ENCODE results near the gene ZKSCAN1.

The ZKSCAN1 gene

DNA sequence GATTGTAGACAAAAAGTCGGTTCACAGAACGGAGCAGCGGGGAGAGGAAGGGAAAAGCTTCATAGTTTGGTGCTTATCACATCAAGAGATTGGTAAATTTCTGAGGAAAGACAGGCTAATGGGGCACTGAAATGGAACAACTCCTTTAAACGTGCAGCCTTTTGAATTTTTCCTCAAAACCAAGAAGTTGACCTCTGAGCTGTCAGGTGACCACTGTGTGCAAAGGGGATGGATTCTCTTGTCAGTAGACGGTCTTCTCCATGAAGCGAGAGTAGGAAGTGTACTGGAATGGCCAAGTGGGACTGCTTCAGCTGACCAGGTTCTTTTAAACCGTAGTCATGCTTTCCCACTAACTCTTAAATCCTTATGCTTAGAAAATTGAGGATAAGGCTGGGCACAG lies 22.9 kb downstream of the ZKSCAN1 start:
- DNase-seq (ENCODE audit: low read depth) = no peak

DNA sequence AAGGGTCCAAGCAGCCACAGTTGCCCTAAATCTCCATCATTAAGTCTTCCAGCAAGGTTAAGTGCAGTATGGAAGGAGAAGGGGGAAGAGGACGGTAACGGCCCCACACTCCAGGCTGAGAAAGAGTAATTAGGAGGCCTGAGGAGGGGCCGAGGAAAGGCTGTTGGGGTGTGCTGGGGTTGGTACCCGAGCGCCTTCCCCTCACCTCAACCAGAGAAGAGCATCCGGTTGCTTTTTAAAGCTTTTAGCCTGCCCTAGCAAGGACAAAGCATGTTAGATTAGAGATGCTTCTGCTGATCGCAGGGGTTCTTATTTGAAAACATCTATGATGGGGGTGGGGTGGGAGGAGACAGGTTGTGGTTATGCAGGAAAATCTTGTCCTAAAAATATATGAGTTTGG lies 25.2 kb downstream of the ZKSCAN1 start:
- no peak for DNase-seq (ENCODE audit: low read depth)

DNA sequence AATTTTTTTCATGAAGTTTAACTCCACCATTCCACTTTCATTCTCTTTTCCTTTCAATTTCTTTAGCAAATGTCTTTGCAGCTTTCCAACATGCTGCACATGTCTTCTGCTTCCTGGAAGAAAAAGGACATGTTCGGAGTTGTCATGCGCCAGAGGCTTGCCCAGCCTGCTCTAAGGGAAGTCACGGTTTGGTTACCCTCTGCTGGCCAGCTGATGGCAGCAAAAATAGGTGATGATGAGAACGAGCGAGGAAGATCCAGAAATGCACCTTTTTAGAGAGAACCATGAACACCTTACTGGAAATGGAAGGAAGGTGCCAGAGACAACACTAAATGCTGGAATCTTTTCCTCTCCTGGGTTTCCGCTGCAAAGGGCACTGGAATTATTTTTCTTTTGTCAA lies 29.3 kb downstream of the ZKSCAN1 start:
- DNase-seq (ENCODE audit: low read depth) = no peak

DNA sequence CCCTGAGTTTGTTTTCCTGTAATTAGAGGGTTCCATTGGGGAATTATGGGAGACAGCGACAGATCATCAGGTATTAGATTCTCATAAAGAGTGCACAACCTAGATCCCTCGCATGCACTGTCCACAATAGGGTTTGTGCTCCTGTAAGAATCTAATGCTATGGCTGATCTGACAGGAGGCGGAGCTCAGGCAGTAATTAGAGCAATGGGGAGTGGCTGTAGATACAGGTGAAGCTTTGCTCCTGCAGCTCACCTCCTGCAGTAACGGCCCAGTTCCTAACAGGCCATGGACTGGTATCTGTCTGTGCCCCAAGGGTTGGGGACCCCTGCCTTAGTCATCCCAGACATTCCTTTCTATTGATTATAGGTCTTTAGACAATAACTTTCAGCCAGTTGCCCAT lies 33.3 kb downstream of the ZKSCAN1 start:
- no peak for DNase-seq (ENCODE audit: low read depth)

DNA sequence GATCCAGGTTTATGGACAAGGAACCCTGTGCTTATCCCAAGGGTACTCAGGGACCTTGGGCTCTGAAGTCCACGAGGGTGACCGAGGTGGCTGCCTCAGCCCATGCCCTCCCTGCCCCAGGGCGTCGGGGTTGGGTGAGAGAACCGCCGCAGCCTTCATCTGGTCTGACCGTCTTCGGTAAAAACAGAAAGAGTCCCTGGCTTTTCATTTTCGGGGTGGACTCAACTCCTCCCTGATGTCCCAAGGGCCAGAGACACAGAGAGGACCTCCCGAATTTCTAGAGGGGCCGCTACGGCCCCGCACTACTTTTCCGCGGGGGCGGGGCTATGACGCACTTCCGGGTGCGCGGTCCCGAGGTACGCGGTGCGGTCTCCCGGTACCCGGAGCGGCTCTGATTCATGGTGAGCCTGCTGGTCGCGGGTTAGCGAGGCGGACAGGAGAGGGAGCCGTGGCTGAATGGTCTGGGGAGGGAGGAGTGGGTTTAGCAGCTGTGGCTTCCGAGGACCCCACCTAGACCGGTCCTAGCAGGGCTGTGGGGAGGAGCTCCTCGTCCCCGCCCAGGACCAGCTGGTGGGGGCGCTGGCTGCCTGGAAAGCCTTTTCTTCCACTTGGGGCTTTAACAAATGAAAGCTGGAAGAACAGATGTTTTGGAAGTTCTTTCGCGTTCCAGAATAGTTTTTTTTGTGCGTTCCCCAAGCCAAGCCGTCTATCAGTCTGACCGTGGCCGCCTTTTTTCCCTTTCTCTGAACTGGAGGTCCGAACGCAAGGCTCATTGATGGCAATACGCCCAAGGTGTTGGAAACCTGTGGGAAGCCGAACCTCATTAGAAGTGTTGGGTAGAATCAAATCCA lies 34.3 kb downstream of the ZKSCAN1 start, which contains the start of gene ZSCAN21:
ZSCAN21 (plus strand) TSS at position 334 of the 851 bp plus-strand sequence. CDS start 7,233 bp downstream, outside the sequence.
- peak; percentile 23 for DNase-seq (ENCODE audit: low read depth)

DNA sequence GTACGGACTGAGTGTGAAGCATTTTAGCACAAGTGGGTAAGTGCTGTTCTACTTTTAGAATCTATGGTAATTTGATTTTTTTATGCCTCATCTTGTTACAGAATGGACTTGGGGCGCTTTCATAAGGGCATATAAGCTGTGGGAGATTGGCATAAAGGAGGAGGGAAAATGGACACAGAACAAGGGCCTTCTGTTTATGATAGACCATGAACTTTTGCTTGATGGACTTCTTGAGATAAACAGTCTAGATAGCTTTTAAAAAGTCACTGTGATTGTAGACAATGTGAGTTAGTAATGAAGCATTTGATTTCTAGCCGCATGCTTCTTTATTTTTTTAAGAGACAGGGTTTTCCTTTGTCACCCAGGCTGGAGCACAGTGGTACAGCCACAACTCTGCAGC lies 36.2 kb downstream of the ZKSCAN1 start:
- no peak for DNase-seq (ENCODE audit: low read depth)

DNA sequence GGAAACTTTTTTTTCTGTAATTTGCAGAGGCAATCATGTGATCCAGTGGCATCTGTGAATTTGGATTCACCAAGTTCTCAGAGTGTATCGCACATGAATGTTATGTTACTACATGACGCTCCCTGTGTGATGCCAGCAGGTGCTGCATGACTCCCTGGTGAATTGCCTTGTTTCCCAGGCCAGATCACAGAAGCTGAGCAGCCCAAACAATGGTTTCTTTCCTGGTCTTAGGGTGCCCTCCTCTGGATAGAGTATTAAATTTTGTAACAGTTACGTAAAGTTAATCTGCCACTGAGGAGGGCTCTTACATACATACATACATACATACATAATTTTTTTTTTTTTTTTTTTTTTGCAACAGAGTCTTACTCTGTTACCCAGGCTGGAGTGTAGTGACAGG lies 37.8 kb downstream of the ZKSCAN1 start:
- DNase-seq (ENCODE audit: low read depth) = no peak

DNA sequence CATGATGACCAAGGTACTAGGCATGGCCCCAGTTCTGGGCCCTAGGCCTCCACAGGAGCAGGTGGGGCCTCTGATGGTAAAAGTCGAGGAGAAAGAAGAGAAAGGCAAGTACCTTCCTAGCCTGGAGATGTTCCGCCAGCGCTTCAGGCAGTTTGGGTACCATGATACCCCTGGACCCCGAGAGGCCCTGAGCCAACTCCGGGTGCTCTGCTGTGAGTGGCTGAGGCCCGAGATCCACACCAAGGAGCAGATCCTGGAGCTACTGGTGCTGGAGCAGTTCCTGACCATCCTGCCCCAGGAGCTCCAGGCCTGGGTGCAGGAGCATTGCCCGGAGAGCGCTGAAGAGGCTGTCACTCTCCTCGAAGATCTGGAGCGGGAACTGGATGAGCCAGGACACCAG lies 41.6 kb downstream of the ZKSCAN1 start:
- no peak for DNase-seq (ENCODE audit: low read depth)

DNA sequence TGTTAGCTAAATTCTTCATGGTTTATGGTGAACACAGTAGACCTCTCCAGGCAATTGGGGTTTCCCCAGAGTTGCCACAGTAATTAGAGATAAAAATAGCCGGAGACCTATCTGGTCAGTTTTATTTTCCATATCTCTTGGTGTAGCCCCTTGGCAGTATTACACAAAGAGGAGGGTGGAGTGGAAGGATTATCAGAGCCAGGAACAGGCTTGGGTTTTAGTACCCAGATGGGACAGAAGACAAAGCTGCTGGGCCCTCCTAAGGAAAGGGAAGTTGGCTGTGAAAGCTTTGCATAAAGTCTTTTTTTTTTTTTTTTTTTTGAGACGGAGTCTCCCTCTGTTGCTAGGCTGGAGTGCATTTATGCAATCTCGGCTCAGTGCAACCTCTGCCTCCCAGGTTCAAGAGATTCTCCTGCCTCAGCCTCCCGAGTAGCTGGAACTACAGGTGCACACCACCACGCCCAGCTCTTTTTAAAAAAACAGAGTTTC lies 43.9 kb downstream of the ZKSCAN1 start:
- no peak for DNase-seq (ENCODE audit: low read depth)

DNA sequence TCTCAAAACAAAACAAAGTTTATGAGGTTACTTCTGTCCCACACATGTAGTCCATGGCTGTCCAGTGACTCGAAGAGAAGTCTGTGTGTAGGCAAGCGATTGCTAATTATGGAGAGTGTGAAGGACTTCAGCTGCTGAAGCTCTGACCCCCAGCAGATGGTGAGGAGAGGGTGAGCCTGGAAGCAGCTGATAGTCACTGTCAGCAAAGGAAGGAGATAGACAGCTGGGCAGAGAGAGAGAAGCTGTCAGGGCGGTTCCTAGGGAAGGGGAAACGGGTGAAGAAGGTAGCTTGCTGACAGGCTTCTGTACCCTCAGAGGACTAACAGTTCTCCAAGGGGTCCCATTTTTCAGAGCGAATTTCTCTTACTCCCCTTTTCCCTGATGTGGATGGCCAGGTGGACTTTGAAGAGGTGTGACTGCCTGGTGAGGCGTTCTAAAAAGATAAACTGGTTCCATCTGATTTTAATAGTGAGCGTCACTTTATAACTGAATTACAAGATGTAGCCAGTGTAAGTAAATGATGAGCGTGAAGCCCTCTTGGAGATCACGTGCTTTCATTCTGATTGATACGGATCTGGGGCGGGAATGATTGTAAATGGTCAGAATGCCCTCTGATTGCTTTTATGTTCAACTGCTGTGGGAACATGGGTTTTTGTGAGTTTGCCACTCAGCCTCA lies 46.3 kb downstream of the ZKSCAN1 start:
- DNase-seq (ENCODE audit: low read depth) = no peak

DNA sequence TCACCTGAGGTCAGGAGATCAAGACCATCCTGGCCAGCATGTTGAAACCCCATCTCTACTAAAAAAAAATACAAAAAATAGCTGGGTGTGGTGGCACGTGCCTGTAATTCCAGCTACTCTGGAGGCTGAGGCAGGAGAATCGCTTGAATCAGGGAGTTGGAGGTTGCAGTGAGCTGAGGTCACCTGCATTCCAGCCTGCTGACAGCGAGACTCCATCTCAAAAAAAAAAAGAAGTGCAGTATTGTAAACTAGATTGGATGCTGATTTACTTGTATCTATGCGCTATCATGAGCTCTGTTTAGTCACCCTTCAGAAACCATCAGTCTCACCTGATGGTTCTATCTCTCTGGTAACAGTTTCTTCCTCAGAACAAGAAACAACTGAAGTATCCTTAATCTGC lies 48.0 kb downstream of the ZKSCAN1 start:
- DNase-seq (ENCODE audit: low read depth) = no peak

DNA sequence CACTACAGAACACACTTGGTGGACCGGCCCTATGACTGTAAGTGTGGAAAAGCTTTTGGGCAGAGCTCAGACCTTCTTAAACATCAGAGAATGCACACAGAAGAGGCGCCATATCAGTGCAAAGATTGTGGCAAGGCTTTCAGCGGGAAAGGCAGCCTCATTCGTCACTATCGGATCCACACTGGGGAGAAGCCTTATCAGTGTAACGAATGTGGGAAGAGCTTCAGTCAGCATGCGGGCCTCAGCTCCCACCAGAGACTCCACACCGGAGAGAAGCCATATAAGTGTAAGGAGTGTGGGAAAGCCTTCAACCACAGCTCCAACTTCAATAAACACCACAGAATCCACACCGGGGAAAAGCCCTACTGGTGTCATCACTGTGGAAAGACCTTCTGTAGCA lies 48.8 kb downstream of the ZKSCAN1 start:
- DNase-seq (ENCODE audit: low read depth) = no peak

DNA sequence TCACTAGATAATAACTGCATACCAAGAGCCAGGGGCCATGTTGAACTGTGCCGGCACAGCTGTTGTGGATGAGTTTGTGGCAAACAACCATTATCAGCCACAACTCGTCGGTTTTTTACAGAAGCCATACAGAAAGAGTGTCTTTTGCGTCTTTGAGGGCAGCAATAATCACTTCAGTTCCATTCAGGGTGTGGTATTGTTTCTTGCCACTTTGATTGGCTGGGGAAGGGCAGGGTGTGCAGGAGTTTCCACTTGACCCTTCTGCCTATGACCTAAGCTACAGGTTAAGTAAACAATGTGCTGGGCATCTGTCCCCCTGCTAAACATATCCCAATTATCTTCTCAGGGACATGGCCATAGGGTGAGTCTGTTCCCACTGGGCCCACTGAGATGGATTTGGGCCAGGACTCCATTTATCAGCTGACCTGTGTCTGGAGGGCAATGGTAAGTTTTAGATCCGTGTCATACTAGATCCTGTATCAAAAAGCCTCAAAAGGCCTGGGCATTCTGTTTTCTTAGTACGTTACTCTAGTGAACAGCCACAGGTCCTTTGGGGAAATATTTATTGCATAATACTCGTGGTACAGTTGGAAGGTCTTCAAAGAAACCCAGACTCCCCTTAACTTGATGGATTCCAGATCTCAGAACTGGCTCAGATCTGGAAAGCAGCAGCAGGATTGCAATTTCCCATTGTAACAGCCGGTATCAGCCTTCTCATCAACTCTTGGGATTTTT lies 50.2 kb downstream of the ZKSCAN1 start:
- DNase-seq (ENCODE audit: low read depth) = no peak

DNA sequence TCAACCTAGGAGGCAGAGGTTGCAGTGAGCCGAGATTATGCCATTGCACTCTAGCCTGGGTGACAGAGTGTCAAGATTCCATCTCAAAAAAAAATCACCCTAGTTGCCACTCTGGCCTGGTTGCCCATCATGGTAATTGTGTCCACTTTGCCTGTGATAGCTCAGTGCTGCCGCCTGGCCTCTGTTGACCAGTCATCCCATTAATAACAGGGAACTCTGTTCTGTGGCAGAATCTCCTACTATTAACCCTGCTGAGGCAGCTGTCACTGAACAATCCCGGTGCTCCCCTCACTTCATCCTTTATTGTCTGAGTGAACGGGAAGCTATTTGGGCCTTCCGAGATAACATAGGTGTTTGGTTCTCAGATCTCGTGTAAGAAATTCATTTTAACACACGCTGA lies 51.6 kb downstream of the ZKSCAN1 start:
- DNase-seq (ENCODE audit: low read depth) = no peak

DNA sequence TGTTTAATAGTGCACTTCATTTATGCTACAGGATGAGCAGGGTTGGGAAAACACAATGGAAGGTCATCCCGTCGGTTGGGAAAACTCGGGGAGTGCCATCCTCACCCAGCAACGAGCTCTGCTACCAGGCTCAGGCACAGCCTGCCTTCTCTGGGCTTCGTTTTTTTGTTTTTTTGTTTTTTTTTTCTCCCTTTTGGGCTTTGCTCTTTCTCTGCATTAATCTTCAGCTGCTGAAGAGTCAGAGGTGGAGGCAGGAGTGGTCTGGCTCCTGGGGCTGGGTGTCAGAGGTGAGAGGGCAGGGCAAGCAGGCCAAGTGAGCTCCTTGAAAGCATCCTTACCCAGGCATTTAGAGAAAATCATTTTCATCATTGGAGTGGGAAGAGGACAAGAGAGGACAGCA lies 54.6 kb downstream of the ZKSCAN1 start:
- DNase-seq (ENCODE audit: low read depth) = no peak

DNA sequence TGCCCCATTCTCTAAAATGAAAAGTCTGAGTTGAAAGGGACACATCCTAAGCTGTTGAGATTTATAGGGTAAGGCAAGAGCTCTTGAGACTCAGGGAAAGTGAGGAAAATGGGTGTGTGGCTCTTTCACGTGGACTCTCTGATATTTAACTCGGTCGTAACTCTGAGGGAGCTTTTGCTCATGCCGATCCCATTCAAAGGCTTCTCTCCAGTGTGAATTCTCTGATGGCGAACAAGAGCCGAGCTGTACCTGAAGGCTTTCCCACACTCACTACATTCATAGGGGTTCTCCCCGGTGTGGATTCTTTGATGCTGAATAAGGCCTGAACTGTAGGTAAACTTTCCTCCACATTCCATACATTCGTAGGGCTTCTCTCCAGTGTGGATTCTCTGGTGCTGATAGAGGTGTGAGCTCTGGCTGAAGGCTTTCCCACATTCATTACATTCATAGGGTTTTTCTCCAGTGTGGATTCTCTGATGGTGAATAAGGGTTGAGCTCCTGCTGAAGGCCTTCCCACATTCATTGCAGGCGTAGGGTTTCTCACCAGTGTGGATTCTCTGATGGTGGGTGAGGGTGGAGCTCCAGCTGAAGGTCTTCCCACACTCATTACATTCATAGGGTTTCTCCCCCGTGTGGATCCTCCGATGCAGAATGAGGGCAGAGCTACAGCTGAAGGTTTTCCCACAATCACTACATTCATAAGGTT lies 55.8 kb downstream of the ZKSCAN1 start:
- no peak for DNase-seq (ENCODE audit: low read depth)

DNA sequence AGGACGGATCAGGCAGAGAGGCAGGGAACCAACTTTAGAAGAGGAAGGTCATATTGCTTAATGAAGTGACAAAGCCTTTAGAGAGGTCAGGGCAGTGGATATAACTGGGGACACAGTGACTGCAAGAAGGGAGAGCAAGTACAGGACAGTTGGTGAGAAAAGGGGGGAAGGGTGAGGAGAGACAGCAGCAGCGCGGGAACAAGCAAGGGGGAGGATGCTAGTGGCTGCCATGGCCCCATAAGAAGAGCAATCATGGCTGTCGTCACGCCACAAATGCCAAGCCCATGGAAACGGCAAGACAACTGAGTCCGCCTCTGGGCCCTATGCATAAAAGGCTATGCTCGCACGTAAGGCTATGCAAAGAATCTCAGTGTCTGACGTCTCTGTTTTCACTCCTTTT lies 57.1 kb downstream of the ZKSCAN1 start:
- no peak for DNase-seq (ENCODE audit: low read depth)

DNA sequence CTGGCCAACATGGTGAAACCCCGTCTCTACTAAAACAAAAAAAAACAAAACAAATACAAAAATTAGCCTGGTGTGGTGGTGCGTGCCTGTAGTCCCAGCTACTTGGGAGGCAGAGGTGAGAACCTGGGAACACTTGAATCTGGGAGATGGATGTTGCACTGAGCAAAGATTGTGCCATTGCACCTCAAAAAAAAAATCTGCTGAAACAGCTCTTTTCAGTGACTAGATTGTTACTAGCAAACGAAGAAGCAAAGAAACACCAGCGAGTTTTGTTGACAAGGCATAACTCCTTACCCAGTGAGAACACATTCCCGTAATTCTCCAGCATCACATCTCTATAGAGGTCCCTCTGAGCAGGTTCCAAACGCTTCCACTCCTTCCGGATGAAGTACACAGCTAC lies 59.4 kb downstream of the ZKSCAN1 start:
- no peak for DNase-seq (ENCODE audit: low read depth)

DNA sequence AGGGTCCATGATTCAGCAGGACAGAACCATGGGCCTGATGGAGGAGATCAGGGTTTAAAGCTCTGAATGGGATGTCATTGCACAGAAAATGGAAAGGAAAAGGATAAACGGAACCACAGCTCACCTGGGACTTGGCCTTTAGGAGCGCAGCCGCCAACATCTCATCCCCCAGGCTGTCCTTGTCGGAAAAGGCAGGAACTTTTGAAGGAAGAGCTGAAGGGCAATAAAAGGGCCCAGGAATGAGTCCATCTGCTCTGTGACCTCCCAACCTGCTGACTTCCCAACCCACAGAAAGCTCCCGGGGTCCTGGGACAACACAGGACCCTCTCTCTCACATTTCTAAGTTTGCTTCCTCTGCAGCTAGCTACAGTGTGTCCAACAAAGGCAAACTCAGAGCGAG lies 60.0 kb downstream of the ZKSCAN1 start:
- no peak for DNase-seq (ENCODE audit: low read depth)

DNA sequence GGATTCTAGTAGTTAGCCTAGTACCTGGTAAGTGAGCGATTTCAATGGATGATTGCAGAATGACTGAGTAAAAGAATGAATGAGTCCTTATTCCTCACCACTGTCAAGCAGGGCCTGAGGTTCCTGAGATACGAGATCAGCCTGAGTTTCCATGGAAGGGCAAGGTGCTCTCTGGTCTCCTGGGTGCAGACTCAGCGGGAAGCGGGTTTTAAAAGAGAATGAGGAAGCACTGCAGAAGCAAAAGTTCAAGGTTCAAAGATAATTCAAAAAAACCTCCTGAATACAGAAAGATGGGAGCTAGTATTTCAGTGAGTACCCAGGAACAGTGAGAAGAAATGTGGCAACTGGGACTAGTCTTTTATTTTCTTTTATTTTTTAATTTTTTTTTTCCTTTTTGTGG lies 61.8 kb downstream of the ZKSCAN1 start:
- DNase-seq (ENCODE audit: low read depth) = no peak

DNA sequence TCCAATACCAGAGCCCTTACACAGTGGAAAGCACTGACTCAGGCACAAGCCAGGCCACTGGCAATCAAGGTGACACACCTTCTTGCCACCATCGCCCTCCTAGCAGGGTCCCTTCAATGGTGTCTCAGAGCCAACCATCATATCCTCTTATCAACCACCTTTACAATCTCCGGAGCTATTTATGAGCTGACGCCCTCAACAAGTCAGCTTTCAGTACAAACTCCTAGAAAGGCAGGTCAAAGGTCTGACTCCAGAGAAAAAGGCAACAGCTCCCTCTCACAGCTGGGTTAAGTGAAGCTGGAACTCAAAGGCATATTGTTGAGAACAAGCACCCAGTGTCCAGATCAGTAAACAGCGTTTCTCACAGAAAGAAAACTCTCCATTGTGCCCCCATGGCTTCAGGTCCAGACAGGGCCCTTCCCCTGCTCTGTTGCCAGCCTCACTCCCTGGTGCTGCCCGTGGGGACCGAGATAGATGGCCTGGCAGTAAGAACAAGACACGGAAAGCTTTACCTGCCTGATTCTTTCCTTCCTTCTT lies 63.7 kb downstream of the ZKSCAN1 start:
- no peak for DNase-seq (ENCODE audit: low read depth)

Data from HS-27A (cell line).